ENCODE data around the gene ZNF683.
"Not testable (repeated sequence)": the region's sequence is repeated elsewhere in the genome, so short reads cannot be mapped to it uniquely, and the experiment has no call there.

ZNF683 gene

DNA sequence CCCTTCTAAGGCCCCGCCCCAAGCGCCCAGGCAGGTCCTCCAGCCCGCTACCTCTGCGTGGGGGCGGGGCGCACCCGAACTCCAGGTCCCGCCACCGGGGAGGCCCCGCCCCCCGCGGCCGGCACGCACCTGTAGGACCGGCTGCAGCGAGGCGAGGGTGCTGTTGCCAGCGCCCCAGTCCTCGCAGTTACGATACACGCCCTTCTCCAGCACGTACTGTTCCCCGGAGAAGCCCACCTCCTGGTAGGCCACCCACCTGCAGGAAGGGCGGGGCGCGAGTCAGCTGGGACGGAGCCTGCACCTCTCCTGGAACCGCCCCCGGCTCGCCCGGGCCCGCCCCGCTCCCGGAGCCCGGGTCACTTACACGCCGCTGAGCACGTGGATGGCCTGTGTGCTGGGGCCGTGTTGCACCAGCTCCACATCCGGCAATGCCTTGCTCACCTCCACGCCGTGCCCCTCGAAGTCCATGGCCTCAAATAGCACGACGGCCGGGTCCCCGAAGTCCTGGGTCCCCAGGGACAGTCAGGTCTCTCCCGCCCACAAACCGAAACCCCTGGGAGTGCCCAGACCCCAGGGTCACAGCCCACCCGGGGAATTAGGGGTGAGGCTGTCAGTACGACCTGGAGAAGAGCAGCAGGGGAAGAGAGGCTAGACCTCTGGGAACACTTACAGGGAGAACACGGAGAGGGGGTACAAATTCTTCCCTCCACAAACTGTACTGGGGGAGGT is 35.9 kb downstream of the ZNF683 start:
- no peak for DNase-seq (ENCODE audit: low spot score)

DNA sequence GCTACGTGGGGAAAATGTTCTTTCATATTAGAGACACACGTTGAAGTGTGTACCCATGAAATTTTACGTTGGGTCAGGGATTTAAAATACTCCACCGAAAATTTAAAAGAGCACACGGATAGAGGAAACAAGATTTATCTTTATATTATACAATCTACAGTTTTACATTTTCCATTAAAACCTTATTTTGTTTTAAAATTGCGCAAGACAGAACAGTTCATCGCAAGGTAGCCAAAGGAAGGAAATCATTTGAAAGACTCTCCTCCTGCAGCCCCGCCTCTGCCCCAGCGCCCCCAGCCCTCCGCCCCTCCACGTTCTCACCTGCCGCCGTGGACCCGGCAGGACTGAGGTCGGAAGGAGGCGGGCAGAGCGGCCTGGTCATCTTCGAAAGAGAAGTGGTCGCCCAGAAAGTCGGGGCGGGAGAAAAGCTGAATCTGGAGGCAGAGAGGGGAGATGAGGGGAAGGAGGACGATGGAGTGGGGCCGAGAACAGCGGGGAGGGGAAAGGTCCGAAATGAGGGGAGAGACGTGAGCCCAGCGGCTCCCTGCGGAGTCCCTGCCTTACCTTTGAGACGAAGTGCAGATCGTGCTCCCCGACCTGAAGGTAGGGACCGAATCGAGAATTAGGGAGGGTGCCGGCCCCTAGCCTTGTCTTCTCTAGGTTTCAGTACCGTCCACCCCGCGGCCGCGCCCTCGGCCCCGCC is 36.6 kb downstream of the ZNF683 start:
- no peak for DNase-seq (ENCODE audit: low spot score)

DNA sequence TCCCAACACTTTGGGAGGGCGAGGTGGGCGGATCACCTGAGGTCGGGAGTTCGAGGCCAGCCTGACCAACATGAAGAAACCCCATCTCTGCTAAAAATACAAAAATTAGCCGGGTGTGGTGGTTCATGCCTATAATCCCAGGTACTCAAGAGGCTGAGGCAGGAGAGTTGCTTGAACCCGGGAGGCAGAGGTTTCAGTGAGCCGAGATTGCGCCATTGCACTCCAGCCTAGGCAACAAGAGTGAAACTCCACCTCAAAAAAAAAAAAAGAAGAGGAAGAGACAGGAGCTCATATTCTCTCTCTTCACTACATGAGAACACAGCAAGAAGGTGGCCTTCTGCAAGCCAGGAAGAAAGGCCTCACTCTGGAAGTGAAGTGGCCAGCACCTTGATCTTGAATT is 39.2 kb downstream of the ZNF683 start:
- not testable (repeated sequence) for DNase-seq (ENCODE audit: low spot score)

DNA sequence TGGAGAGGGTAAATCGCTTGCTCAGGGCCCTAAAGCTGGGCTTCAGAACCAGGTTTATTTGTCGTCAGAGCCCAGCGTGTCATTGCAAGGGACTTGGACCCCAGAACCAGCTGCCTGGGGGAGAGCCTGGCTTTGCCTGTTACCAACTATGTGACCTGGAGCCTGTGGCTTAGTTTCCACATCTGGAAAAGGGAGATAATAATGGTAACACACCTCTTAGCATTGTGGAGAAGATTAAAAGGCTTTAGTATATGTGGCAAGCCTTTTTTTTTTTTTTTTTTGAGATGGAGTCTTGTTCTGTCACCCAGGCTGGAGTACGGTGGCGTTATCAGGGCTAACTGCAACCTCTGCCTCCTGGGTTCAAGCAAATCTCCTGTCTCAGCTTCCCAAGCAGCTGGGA is 42.3 kb downstream of the ZNF683 start:
- no peak for DNase-seq (ENCODE audit: low spot score)

DNA sequence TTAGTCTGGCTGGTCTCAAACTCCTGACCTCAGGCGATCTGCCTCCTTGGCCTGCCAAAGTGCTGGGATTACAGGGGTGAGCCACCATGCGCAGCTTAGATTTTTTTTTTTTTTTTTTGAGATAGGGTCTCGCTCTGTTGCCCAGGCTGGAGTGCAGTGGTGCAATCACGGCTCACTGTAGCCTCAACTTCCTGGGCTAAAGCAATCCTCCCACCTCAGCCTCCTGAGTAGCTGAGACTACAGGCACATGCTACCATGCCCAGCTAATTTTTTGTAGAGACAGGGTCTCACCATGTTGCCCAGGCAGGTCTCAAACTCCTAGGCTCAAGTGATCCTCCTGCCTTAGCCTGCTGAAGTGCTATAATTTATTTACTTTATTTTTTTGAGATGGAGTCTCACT is 43.2 kb downstream of the ZNF683 start:
- not testable (repeated sequence) for DNase-seq (ENCODE audit: low spot score)

DNA sequence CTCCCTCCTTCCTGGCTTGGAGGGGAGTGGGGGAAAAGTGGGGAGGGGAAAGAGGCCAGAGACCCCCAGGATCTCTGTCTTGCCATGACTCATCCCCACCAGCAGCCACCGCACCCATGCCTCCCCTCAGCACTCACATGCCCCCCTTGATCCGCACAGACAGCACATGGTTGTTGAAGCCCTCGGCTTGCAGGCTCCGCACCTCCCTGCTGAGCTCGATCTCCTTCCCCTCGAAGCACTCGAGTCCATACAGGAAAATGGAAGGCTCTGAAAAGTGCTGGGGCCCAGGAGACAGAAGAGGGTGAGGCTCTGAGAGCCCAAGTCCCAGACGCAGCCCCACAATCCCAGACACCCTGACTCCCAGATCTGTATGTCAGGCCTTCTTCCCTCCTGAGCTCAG is 44.0 kb downstream of the ZNF683 start:
- no peak for DNase-seq (ENCODE audit: low spot score)

DNA sequence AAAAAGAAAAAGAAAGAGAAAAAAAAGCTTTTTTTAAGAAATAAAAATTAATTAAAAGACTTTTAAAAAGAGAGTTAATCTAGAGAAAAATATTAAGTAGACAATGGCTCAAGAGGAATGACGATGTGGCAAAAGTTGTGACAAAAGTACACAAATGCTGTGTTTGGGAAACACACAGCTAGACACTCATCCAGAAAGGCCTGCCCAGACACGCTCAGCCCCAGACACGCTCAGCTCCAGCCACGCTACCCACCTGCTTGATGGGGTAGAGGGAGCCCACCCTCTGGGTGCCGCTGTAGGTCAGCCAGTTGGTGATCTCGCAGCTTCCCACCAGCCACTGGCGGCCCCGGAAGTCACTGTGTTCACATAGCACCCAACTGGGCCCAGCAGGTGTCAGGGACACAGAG is 44.6 kb downstream of the ZNF683 start:
- no peak for DNase-seq (ENCODE audit: low spot score)

DNA sequence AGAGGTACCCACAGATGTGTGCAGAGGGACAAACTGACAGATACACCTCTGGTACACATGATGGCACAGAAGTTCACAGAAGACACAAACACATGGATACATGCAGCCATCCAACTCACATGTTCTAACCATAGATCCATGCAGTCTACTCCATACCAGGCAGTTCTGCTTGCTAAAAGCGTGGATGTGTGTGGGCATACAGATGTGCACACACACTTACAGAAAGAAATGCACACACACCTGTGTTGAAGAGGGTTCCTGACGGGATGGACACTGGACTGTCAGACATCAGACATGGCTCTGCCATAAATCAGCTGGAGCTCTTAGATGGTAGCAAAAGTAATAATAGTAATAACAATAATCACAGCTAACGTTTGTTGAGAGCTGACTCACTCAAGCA is 48.0 kb downstream of the ZNF683 start:
- no peak for DNase-seq (ENCODE audit: low spot score)

DNA sequence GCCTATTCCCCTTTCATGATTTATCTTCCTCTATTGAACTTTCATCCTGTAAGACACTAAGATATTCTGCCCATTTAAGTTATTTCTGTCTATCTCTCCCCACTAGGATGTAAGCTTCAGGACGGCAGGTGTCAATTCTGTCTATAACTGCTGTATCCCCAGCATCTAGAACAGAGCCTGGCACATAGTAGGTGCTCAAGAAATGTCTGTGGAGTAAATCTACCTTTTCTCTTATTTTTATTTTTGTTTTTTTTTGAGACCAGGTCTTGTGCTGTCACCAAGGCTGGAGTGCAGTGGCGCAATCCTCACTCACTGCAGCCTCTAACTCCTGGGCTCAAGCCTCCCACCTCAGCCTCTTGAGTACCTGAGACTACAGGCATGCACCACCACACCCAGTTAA is 49.2 kb downstream of the ZNF683 start:
- no peak for DNase-seq (ENCODE audit: low spot score)

DNA sequence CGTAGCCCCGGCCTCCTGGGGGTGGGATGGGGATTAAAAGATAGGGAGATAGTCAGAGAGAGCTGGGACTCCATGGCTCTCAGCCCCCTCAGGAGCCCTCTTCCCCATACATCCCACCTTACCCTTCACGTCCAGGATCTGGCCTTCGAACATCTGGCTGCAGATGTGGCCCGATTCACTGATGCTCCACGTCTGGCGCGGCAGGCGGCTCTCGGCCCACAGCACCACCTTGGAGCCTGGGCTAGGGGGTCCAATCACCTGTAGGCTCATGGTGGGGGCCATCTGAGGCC is 50.6 kb downstream of the ZNF683 start:
- DNase-seq (ENCODE audit: low spot score) = no peak

DNA sequence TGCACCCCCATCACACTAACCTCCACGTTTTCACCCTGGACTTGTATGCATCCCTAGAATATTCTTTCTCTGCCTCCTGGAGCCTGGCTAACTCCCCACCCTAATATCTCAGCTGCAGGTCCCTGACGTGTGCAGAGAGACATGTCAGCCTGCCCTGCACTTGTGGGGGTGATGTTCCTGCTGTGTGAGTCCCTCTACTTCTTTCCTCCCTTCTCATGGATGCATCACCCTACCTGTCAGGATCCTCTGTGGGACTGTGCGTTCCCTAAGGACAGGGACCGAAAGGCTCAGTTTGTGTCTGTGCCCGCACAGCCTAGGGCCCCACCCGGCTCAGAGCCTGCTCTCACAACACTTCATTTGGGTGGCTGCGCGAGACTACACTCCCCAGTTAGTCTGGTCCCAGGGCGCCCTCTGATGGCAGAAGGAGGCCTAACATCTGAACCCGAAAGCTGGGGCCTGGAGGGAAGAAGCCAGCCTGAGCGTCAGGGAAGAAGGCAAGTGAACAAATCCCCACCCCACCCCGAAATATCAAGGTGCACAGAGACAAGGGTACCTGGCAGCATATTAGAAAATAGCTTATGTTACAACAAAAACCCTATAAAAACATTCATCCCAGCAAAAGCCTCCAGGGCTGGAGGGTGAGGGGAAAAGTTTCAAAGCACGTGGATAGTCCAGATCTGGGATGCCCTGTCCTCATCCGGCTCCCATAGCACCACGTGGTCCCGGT is 51.1 kb downstream of the ZNF683 start:
- peak; percentile 79 for DNase-seq (ENCODE audit: low spot score)

DNA sequence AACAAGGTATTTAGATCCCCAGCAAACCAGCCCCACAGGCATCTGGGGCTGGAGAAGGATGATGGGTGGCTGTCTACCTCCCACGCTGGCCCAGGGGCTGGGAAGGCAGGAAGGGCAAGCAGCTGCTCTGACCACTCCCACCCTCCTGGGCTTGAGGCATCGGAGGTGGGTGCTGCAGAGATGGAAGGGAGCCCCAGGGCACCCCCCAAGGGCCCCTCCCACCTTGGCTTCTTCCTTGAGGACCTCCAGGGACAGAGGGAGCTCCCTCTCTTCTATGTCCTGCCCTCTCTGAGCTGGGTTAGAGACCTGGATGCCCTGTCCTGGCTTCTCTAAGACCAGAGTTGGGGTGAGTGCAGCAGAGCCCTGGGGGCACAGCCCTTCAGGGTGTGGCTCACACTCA is 51.7 kb downstream of the ZNF683 start:
- DNase-seq (ENCODE audit: low spot score) = no peak

DNA sequence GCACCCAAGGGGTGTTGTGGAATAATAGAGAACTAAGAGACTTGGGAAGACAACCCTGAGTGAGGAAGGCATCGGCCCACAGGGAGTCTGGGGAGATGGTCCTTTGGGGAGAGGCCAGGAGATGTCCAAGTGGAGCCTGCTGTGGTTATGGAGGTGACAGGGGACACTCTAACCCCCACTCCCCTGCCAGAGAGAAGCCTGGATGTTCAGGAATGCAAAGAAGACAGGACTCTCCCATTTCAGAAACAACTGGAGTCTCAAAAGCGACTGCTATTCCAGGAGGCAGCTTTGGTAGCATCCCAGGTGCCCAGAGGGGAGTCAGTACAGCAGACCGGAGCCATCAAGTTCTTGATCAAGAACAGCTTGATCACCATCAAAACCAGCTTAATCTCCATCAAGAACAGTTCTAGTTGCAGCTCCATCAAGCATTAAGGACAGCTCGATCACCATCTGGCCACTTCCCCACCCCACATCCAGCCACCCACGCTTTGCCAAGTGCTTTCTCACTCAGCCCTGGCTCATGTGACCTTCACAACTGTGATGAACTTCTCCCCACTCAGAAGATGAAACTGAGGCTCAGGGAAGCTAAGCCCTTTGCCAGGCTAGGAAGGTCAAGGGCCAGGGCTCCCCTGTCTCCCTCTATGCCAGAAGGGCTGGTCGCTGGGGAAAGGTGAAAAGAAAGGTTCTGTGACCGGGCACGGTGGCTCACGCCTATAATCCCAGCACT is 54.0 kb downstream of the ZNF683 start:
- no peak for DNase-seq (ENCODE audit: low spot score)

DNA sequence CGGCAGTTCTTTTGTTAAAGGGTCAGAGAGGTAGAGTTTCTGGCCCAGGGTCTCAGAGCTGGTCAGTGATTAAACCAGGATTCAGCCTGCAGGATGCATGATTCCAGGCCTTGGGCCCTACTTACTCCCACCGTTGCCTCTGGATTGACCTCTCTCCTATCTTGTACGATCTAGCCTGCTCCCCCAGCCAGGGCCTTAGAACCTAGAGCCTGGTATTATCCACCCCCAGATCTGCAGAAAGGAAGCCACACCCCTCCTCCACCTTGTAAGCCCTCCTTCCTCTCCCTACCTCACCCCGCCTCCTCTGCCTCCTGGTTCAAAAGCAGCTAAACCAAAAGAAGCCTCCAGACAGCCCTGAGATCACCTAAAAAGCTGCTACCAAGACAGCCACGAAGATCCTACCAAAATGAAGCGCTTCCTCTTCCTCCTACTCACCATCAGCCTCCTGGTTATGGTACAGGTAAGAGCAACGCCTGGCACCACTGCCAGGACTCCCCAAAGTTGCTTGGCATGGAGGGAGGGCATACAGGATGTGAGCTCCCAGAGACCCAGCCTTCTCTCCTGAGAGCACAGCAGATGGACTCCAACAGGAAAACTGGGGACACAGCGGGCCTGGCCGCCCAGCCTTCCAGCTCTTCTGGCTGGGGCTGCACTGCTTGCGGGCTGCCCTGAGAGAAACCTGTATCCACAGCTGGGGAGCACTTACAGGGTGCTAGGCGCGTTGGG is 54.8 kb downstream of the ZNF683 start, which contains the start of gene CD52:
Gene CD52 (plus strand): TSS at position 347 of the 726 bp plus-strand sequence. CDS start 60 bp downstream, at position 407.
- DNase-seq (ENCODE audit: low spot score) = no peak

DNA sequence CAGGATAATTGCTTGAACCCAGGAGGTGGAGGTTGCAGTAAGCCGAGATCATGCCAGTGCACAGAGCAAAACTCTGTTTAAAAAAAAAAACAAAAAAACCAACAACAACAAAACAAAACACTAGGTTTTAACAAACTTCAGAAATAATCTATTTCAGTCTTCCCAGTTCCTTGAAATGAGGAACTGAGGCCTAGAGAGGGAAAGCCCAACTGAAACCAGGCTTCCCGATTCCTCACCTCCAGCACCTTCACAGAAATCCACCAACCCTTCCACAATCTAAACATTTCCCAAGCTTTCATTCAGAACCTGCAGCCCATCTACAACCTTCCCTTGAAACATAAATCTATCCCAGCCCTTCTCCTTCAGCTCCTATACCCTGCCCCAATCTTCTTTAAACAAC is 55.4 kb downstream of the ZNF683 start:
- no peak for DNase-seq (ENCODE audit: low spot score)

DNA sequence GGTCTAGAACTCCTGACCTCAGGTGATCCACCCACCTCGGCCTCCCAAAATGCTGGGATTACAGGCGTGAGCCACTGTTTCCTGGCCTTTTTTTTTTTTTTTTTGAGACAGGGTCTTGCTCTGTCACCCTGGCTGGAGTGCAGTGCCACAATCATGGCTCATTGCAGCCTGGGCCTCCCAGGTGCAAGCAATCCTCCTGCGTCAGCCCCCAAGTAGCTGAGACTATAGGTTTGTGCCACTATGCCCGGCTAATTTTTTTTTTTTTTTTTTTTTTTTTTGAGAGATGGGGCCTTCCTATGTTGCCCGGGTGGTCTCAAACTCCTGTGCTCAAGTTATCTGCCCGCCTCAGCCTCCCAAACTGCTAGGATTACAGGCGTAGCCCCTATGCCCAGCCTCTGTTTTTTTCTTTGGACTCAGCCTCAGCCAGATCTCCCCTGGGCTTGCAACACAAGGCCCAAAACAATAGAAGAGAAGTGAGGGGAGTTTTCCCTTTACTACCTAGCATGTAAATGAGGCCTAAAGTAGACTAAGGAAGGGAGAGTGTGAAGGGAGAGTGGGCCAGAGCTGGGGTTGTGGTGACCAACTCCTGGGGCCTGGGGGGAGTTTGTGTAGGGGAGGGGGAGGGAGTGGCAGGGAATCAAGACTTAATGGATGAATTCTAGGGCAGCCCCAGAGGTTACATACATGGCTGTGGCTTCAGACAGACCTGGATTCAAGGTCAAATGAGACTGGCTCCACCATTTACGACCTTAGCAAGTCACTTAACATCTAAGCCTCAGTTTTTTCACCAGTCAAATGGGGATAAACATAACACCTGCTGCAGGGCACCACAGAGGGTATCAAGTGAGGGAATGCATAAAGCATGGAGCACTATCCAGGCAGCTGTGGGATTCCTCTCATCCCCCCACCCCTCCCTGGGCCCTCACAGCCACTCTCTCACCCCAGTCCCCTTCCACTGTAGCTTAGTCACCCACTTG is 56.4 kb downstream of the ZNF683 start:
- no peak for DNase-seq (ENCODE audit: low spot score)

DNA sequence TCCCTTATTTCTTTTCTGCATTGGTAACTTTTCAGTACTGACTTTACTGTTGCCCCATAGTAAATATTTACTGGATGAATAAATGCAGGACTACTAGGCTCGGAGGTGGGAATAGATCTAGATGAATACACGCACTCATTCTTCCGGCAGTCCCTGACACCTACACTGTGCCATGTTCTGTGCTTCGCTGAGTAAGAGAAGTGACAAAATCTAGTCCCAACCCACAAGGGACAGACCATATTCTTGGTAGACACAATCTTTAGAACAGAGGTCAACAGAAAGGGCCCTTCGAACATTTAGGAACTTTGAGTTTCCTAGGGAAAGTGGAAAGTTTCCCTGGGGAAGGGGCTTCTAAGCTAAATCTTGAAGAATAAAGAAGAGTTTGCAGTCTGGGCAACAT is 58.0 kb downstream of the ZNF683 start:
- no peak for DNase-seq (ENCODE audit: low spot score)

Data from RKO (cell line).